Cardiac fibroblast (primary cell): ENCODE data around the gene SPATA12.

ENCODE experiments used
- DNase-seq, 2 donors: peaks; one replicate each; pipeline versions ENCODE4 v3.0.0 to v3.0.0-alpha.2; 2010; ENCODE audit warnings: low read depth in 2 of 2
- H3K4me3 ChIP-seq, 2 donors: replicated peaks in 1 of 2; 1 replicate in 1 of 2; 2 replicates in 1 of 2; pipeline ENCODE4 v1.5.1; 2011; ENCODE audit warnings: low read depth in 2 of 2, low read length in 2 of 2, mild to moderate bottlenecking in 2 of 2, moderate library complexity in 1 of 2
- TF ChIP-seq, protein P1 (sequence below): IDR thresholded peaks from one replicate; pipeline ENCODE4 v1.5.1; 2011; ENCODE audit warnings: low read depth, mild to moderate bottlenecking, low read length, inconsistent platforms

The SPATA12 gene

DNA sequence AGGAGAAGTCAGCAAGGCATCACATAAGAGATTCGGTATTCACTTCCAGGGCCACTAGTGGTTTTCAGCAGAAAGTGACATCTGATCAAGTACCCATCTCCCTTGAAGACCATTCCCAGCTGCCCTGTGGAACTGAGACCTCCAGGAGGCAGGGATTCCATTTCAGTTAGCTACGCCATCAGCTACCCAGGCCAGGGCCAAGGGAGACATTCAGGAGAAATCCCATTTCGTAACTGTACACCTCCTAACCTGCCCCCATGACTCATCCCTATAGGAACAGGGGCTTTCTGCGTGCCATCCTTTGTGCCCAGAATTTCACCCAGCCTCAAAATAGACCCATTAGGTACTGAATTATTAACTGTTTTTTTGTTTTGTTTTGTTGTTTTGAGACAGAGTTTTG is 24.7 kb downstream of the SPATA12 start:
- DNase-seq = no peak
- TF ChIP-seq, protein P1, sequence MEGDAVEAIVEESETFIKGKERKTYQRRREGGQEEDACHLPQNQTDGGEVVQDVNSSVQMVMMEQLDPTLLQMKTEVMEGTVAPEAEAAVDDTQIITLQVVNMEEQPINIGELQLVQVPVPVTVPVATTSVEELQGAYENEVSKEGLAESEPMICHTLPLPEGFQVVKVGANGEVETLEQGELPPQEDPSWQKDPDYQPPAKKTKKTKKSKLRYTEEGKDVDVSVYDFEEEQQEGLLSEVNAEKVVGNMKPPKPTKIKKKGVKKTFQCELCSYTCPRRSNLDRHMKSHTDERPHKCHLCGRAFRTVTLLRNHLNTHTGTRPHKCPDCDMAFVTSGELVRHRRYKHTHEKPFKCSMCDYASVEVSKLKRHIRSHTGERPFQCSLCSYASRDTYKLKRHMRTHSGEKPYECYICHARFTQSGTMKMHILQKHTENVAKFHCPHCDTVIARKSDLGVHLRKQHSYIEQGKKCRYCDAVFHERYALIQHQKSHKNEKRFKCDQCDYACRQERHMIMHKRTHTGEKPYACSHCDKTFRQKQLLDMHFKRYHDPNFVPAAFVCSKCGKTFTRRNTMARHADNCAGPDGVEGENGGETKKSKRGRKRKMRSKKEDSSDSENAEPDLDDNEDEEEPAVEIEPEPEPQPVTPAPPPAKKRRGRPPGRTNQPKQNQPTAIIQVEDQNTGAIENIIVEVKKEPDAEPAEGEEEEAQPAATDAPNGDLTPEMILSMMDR = no peak
- H3K4me3 ChIP-seq = no peak overlapping the region

DNA sequence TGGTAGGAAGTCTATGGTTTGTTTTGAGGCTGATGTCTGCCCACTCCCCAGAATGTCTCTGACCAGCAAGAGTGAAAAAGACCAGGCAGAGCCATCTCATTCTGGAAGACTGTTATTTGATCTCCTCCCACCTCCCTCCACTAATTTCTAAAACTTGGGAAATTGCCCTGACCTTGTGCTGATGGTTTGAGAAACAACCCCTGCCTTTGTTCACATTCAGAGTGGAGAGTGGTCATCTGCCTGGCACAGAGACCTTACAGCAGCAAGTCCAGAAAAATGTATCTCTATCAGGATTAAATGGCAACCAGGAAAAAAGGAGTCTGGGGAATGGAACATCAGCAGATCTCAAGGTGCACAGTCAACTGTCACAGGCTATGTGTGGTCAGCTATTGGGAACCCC is 25.7 kb downstream of the SPATA12 start:
- TF ChIP-seq, protein P1 = no peak
- no peak for DNase-seq
- no peak overlapping the region for H3K4me3 ChIP-seq

DNA sequence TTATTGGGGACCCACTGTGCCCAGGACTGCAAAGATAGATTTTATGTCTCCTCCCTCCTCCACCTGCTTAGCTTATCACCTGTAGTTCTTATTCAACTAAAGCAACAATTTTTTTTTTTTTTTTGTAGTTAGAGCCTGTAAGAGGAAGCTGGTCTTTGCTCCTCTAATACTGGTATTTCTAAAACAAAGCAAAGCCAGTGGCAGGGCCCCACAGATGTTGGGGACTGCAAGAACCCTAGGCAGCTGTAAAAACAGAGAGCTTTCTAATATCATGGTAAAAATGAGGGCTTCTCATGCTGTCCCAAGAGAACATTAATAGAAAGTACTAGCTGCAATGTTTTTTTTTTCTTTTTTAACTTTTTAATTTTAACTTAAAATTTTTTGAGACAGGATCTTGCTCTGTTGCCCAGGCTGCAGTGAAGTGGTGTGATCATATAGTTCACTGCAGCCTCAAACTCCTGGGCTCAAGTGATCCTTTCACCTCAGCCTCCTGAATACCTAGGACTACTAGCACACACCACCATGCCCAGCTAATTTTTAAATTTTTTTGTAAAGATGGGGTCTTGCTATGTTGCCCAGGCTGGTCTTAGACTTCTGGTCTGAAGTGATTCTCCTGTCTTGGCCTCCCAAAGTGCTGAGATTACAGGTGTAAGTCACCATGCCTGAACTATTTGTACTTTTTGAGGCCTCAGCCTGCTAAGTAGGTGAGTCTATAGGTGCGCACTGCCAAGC is 27.1 kb downstream of the SPATA12 start:
- no peak for DNase-seq
- TF ChIP-seq, protein P1 = no peak
- no peak overlapping the region for H3K4me3 ChIP-seq

DNA sequence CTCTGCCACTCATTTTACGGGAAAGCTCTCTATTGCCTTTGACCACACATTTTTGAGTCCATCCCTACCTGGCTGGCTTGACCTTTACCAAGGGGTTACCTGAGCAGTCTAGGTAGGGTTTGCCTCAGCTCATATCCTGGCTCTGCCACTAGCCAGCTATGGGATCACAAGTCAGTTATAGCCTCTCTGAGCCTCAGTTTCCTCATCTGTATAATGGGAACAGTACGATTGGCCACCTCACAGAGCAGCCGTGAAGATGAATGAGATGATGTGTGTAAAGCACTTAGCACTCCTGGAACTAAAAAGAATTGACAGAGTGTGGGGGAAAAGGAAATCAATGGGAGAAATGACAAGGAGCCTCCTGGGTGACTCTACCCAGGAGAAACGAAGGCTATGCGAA is 28.0 kb downstream of the SPATA12 start:
- TF ChIP-seq, protein P1 = no peak

DNA sequence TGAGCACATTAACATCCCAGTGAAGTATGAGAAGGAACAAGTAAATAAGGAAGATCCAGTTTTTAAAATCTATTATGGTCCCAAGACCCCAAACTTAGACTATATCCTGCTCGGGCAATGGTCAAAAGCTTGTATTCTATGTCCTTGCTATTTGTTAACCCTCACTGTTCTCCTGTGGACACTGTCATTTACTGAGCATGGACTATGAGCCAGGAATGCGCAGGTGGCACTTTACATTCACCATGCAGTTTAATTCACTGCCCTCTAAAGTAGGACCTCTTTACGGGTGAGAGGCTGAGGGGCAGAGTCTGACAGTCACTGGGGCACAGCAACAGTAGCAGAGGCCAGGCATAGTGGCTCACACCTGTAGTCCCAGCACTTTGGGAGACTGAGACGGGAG is 28.6 kb downstream of the SPATA12 start:
- DNase-seq = no peak
- H3K4me3 ChIP-seq = no peak overlapping the region
- TF ChIP-seq, protein P1 = no peak

More for the DNA sequence above, 28.0 kb downstream of the SPATA12 start:
- DNase-seq = no peak
- H3K4me3 ChIP-seq = no peak overlapping the region

DNA sequence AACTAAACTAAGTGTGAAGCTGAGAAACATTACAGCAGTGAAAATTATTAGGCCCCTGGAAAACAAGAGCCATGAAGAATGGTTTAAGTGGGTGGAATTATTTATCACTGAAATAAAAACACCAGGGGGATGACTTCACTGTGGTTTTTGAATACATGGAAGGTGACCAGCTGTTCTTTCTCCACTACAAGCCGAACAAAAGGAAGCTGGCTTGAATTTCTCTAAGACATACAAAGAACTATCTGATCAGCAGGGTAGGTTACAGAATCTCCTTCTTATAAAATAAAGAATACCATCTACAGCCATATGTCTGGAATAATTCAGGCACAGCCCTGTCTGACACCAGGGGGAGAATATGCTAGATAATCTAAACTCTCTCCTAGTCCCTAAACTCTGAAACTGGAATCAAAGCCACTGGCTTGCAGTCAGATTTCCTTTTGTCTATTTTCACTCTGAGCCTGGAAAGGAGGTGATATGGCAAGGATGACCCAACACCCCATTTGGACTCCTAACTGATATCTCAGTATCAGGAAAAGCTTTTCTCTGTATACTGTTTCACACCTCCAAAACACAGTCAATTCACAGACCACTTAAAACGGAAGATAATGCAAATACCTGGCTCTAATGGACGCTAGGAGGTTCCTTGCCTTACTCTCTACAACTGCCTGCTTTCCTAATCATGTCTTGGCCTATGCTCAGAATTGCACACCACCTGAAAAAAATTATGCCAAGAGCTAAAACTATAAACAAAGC is 31.2 kb downstream of the SPATA12 start:
- no peak overlapping the region for H3K4me3 ChIP-seq
- TF ChIP-seq, protein P1 = no peak
- DNase-seq = peak; percentile 44 to 58
